Stimulated activated CD4-positive, alpha-beta T cell treated with anti-CD3 and anti-CD28 coated beads, TNF-alpha, amount 100 ng/mL, for 4 hours (primary cell): ENCODE measurements around the gene ZNF813.
"Not testable (repeated sequence)": the region's sequence is repeated elsewhere in the genome, so short reads cannot be mapped to it uniquely, and the experiment has no call there.

Source experiments
- DNase-seq, 3 experiments: peaks; one replicate each; pipeline ENCODE4 v3.0.0-alpha.2; 2020; ENCODE audit warnings: low read depth in 3 of 3

The ZNF813 gene

DNA sequence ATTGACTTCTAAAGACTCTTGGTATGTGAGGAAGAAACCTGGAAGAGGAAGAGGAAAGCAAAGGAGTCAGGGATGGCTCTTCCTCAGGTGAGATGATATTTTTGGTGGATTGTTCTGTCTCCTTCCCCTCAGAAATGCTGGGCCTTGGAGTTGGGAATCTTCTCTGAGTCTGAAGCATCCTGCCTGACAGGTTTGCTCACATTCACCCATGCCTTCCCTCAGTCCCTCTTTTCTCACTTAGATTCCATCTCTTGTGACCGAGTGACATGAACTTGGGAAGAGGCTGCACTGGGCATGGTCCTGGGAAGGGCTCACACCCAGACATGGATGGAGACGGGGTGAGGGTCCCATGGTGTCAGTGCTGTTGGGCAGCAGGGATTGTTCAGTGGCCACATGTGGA is 16.2 kb downstream of the ZNF813 start:
- not testable (repeated sequence) for DNase-seq

DNA sequence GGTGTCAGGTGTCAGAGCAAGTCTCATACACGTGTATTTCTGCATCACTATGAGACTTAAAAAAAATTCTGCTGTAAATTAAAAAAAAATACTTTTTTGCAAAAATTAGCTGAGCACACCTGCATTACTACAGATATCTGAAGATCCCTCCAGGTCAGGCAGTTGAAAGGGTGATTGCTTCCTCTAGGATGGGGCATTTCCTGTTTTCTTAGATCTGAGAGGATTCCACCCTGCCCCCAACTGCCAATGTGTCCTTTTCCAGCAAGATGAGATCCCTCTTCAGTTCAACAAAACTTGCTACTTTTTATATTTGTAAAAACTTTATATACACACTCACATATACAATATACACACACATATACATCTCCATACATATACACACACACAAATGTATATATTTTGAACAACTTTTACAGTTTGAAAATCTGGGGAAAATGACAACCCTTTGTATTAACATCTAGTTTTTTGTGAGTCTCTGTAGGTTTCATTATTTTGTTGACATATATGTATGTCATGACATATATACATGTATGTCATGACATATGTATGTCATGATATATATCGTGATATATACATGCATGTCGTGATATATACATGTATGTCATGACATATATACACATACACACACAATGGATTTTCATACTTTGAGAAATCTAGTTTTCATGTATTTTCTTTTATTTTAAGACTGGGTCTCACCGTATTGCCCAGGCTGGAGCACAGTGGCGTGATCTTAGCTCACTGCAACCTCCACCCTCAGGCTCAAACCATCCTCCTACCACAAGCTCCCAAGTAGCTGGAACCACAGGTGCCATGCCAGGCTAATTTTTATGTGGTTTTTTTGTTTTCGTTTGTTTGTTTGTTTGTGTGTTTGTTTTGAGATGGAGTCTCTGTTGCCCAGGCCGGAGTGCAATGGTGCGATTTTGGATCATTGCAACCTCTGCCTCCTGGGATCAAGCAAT is 17.8 kb downstream of the ZNF813 start:
- no peak for DNase-seq

DNA sequence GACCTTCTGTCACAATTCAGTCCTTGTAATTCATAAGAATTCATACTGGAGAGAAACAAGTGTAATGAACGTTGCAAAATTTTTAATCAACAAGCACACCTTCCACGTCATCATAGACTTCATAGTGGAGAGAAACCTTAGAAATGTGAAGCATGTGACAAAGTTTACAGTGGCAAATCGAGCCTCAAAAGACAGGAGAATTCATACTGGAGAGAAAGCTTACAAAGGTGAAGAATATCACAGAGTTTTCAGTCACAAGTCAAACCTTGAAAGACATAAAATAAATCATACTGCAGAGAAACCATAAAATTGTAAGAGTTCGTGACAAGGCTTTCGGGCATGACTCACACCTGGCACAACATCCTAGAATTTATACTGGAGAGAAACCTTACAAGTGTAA is 24.6 kb downstream of the ZNF813 start:
- no peak for DNase-seq

DNA sequence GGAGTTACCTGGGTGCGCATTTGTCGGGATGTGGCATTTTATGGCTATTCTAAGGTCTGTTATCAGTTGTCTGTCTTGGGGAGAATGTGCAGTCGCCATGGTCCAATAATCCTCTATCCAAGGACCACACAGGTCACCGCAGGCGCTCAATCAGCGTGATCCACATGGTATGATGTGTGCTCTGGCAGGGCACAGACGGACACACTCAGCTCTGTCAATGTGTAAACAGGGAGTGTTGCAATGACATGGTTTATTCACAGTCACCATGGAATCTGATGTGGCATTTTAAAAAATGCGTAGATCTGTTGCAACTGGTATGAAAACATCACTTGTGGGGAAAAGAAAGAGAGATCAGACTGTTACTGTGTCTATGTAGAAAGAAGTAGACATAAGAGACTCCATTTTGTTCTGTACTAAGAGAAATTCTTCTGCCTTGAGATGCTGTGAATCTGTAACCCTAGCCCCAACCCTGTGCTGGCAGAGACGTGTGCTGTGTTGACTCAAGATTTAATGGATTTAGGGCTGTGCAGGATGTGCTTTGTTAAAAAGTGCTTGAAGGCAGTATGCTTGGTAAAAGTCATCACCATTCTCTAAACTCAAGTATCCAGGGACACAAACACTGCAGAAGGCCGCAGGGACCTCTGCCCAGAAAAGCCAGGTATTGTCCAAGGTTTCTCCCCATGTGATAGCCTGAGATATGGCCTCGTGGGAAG is 29.9 kb downstream of the ZNF813 start:
- not testable (repeated sequence) for DNase-seq

DNA sequence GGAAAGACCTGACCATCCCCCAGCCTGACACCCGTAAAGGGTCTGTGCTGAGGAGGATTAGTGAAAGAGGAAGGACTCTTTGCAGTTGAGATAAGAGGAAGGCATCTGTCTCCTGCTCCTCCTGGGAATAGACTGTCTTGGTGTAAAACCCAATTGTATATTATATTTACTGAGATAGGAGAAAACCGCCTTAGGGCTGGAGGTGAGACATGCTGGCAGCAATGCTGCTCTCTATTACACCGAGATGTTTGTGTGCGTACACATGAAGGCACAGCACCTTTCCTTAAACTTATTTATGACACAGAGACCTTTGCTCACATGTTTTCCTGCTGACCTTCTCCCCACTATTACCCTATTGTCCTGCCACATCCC is 30.5 kb downstream of the ZNF813 start:
- not testable (repeated sequence) for DNase-seq

DNA sequence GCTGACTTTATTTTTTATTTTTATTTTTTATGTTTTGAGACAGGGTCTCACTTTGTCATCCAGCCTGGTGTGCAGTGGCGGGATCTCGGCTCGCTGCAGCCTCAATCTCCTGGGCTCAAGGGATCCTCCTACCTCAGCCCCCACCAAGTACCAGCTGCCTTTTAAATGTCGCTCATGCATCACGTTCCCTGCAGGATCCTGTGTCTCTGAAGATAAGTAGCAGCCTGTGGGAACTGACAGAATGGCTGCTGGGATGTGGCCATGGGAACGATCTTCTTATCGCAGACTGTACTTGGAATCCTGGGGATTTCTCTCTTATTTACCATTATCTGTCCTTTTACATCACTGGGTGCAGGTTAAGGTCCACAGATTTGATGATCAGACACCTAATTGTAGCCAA is 35.6 kb downstream of the ZNF813 start:
- not testable (repeated sequence) for DNase-seq

DNA sequence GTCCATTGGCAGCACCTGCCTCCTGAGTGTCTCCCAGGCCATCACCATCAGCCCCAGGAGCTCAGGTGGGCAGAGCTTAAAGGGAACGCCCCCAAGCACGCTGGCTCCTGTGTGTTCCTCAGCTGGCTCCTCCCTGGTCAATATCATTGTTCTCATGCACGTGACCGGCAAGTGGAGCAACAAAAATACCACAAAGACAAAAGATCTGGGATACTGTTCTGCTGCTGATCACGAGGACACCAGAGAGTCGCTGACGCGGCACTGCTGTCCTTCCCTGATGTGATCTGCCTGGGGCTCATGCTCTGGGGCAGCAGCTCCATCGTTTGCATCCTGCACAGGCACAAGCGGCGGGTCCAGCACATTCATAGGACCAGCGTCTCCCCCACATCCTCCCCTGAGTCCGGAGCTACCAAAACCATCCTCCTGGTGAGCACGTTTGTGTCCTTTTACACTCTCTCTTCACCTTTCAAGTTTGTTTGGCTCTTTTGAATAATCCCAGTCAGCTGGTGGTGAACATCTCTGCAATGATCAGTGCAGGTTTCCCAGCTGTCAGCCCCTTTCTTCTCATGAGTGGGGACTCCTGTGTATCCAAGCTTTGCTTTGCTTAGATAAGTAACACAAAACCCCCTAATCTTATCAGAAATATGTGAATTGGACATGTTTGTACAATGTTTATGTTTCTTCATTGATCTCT is 36.3 kb downstream of the ZNF813 start:
- DNase-seq: not testable (repeated sequence)

DNA sequence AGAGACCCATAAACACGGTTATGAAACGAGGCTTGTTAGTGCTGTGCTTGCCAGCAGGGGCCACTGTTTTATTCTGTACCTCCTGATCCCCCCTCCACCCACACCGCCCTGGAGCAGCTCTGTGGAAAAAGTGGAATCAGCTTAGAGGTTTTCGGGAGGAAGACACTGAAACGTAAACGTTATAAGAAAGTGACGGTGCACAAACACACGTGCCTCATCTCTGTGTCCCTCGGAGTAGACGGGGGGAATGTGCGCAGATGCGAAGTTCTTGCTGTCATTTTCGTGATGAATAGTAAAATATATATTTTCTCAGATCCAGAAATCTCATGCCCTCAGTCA is 36.8 kb downstream of the ZNF813 start:
- DNase-seq: not testable (repeated sequence)

DNA sequence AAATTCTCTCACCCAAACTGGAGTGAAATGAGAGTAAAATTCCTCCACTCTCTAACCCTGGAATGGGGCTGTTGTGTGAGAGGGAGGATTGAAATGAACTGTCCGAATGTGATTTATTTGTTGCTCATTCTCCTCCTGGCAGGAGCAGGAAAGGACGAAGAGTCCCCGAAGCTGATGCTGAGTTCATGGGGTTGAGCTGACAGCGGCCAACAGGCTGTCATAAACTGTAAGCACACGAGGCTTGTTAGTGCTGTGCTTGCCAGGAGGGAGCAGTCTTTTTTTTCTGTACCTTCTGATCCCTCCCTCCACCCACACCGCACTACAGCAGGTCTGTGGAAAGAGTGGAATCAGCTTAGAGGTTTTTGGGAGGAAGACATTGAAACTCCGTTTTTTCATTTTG is 37.4 kb downstream of the ZNF813 start:
- no peak for DNase-seq

DNA sequence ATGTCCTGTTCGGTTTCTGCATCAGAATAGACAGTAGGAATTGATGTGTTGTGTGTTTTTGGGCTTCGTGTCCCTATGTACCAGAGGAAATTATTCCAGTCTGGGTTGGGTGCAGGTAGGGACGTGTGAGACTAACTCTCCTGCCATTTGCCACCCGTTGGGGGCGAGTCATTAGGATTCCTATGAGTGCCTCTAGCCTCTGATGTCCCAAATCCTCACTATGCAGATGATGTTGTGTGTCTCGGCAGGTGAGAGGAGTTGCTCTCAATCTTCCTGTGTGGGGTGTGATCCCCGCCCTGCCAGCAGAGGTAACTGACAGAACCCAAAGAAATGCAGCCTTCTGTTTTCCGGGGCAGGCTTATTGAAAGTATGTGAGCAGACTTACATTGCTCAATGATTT is 39.2 kb downstream of the ZNF813 start:
- no peak for DNase-seq

DNA sequence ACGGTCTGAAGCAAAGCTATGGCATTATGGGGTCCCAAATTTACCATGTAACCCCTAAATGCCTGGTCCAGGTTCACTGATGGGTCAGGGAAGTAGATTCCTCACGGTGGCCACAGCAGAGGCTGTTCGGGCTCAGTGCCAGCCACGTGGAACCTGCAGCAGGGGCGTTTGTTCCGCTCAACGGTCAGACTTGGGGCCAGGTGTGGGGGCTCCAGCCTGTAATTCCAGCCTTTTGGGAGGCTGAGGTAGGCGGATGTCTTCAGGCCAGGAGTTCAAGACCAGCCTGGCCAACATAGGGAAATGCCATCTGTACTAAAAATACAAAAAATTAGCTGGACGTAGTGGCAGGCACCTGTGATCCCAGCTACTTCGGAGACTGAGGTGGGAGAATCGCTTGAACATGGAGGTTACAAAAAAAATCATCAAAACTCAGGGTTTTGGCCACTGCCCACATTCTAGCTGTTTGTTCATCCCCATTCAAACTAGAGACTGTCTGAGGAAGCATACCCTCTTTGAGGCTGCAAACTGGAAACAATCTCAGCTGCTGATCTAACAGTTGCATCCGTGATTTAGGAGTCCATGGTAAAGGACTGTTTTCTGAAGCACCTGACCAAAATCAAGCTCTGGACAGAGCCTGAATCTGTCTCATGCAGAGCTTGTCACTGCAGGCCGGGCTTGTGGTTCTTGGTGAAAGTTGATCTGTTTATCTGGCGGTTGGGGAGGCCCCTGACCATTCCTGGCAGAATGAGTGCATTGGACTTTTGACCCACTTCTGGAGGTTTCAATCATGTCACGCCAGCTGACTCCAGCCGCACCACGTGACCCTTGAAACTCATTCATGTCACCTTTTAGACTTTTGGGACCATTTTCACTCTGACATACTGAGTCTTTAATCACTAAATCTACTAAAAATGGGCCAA is 40.2 kb downstream of the ZNF813 start:
- no peak for DNase-seq

DNA sequence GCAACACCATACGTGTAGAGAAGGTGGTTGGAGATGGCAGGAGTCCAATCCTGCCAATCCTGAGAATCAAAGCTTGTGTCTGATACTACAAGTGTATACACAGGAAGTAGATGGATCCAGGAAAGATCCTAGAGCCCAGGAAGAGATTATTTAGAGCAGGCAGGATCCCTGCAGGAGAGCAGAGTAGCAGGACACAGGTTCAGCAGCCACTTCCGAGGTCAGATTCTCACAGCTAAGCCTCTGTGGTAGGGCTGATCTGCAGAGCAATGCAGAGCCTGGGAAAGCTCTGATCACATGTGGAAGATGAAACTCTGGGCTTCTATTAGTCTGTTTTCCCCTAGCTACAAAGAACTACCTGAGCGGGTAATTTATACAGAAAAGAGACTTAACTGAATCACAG is 41.9 kb downstream of the ZNF813 start:
- DNase-seq: no peak

DNA sequence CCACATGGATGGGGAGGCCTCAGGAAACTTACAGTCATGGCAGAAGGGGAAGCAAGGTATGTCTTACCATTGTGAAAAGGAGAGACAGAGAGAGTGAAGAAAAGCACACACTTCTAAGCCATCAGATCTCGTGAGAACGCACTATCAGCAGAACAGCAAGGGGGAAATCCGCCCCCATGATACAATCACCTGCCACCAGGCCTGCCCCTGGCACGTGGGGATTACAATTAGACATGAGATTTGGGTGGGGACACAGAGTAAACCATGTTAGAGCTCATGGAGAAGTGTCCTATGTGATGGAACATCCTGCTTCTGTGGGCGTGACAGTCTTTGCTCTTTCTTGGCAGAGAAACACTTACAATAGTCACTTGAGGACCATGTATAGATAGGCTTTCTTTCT is 42.3 kb downstream of the ZNF813 start:
- no peak for DNase-seq

DNA sequence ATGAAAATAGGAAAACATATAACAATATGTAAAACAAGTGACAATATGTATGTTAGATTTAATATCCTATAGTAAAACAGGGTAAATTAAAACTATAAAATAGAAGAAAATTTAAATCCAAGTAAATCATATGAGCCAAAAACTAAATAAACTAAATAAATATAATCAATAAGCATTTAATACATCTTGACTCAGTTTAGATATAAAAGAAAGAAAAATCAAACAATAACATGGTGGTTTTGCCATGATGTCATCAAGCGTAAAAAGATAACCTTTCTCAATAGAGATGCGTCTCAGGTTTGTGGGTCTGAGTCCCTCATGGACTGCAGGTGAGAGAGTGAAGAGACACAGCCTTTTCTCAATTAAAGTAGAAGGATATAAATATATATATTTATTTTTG is 43.8 kb downstream of the ZNF813 start:
- DNase-seq: no peak

DNA sequence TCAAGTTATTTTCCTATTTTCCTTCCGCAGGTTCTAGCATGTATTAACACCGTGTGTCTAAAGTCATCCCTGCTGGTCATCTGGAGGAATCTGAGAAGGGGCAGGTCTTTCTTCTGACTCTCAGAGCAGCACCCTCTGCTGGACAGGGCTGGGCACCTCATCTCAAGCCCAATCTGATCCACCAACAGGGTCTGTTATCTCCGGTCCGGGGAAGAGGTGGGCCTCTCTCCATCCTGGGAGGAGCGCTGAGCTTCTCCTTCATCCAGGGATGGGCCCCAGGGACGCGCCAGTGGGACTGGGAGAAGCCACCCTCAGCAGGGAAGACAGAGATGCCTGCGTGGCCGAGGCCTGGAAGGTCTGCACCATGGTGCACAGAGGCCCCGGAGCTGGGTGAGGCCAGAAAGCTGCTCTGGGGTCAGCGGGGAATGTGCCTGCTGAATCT is 44.4 kb downstream of the ZNF813 start:
- peak in 2 of 3 experiments; percentile 11 to 19 for DNase-seq

DNA sequence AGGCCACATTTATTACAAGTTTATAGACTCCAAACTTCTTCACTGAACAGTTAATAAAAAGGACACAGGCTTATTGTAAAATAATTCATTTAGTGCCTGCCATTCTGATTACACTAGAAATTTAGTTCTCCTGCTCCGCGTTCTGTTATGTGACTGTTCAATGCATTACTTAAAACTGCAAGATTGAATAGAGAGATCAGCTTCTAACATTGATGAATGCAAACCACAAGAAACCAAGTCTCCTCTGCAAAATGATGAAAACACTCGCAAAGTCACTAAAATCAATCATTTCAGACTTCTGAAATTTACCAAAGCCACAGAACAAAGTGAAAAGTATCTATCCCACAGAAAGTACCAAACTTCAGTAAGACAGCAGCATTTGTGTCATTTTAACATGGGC is 47.5 kb downstream of the ZNF813 start:
- DNase-seq: not testable (repeated sequence)

DNA sequence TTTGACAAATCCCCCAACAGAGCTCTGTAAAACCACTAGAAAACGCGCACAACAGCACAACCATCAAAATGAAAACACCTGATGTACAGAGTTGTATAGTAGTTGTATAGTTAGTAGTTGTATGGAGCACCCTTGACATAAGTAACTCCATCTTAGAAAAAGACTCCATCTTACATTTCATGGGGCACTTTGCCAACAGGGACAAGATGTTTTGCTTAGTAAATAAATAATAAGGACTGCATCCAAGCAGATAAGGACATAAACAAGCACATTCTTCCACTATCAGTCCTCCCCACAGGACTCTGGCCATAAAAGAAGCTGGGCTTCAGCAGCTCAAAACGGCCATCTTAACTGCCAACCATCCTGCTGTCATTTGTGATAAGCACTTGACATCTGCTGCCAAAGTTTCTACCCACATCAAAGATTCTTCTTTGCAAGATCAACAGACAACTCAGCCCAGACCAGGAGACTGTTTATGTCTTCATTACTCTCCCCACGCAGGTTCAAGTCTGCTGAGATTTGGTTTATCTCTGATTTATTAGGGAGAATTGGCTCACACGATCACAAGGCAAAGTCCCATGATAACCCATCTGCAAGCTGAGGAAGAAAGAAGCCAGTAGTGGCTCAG is 49.7 kb downstream of the ZNF813 start:
- DNase-seq: no peak

DNA sequence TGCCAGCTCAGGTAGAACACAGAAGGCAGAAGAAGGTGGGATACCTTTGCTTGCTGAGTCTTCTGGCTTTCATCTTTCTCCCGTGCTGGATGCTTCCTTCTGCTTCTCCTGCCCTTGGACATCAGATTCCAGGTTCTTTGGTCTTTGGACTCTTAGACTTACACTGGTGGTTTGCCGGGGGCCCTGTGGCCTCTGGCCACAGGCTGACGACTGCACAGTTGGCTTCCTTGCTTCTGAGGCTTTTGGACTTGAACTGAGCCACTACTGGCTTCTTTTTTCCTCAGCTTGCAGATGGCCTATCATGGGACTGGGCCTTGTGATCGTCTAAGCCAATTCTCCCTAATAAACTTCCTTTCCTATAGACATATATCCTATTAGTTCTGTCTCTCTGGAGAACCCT is 50.6 kb downstream of the ZNF813 start:
- DNase-seq: no peak

DNA sequence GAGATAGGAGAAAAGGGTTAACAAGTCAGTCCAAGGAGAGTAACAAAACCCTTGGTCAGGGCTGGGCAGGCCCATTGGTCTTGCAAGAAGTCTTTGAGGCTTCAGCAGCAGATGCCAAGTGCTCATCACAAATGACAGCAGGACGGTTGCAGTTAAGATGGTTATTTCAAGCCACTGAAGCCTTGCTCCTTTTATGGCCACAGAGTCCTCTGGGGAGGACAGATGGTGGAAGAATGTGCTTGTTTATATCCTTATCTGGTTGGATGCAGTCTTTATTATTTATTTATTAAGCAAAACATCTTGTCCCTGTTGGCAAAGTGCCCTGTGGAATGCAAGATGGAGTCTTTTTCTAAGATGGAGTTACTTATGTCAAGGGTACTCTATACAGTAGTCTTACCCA is 51.2 kb downstream of the ZNF813 start:
- DNase-seq: no peak

DNA sequence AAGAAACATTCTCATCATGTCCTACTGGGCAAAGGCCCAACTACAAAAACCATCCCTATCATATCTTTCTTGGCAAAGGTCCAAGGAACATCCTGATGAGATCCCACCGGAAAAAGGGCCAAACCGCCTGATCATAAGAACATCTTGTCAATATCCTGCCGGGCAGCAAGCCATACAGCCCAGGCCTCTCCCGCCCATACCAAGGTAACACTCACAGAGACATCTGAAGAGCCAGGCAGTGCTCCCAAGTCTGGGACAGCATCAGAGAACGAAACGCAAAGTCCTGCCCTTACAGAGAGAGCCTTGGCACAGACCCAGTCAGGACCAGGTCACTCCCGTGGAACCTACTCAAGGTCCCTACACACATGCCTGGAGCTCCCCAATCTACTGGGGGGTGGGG is 51.9 kb downstream of the ZNF813 start:
- DNase-seq: no peak

DNA sequence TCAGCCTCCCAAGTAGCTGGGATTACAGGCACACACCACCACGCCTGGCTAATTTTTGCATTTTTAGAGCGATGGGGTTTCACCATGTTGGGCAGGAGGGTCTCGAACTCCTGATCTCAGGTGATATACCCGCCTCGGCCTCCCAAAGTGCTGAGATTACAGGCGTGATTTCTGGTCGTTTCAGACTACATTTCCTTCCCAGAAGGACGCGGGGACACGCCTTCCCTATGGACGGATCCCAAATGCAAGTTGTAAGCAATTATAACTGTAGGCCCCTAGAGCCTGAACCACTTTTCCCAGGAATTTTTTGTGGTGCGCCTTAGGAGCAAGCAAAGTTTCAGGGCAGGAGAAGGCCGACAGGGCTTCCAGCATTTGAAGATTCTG is 52.6 kb downstream of the ZNF813 start:
- DNase-seq: no peak
